H54 (cell line): Measurements from ENCODE around the gene STRA8.

Experiments used
- DNase-seq: peaks from one replicate; pipeline ENCODE4 v3.0.0; 2011; ENCODE audit warnings: low spot score, mixed read lengths; ENCODE audit not compliant: insufficient read length
- FAIRE-seq: peaks from 3 replicates; lab custom pipeline; 2011; peaks lifted over from hg19 to GRCh38; lab: Jason Lieb, UNC
- POLR2A ChIP-seq: IDR thresholded peaks from 2 replicates; pipeline ENCODE4 v1.6.1; 2011; ENCODE audit warnings: low read depth, mild to moderate bottlenecking, low read length

STRA8 gene

DNA sequence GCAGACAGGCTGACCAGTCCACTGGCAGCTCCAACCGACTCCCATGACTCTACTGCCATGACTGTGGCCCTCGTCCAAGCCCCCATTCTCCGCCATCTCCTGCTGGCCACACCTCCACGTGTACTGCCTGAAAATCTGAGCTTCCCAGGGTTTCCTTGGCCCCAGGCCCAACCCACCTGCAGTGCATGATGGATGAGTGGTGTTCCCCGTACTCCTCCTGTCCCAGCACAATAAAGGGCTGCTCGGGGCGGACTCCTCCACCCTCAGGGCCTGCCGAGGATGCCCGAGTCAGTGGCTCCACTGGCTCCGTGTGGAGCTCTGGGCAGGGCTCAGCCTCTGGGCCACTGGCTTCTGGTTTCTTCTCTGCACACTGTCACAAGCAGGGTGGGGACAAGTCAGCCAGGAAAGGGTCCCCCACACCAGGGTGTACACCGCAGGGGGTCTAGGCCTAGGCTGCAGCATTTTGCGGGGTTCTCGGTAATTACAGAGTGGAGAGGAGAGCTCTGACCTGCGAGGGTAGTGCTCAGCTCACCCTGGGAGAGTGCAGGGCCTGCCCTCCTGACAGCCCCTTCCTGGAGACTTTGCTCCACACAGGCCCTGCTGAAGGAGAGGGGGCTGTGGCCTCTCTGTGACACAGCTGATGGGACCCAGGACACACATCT, 37.5 kb upstream of the STRA8 start:
- no peak for TF ChIP-seq POLR2A

DNA sequence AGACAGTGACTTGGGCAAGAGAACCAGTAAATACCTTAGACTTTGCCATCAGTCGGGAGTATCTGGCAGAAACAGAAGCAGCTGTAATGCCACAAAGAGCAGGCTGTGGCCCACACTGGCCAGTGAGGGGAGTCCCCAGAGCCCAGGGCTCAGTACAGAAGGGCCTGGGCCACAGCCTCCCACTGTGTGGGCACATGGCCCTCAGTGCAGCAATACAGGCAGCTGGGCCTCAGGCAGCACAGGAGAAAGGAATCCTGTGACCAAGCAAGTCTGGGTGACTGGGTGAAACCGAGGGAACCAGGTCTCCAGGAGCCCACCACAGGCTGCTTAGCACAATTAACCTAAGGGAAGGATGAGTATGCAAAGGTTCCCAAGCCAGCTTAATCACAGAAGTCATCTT, 36.3 kb upstream of the STRA8 start:
- no peak for DNase-seq
- no peak for TF ChIP-seq POLR2A
- no peak for FAIRE-seq

More for the DNA sequence above, 37.5 kb upstream of the STRA8 start:
- DNase-seq (no peak), FAIRE-seq (no peak)

DNA sequence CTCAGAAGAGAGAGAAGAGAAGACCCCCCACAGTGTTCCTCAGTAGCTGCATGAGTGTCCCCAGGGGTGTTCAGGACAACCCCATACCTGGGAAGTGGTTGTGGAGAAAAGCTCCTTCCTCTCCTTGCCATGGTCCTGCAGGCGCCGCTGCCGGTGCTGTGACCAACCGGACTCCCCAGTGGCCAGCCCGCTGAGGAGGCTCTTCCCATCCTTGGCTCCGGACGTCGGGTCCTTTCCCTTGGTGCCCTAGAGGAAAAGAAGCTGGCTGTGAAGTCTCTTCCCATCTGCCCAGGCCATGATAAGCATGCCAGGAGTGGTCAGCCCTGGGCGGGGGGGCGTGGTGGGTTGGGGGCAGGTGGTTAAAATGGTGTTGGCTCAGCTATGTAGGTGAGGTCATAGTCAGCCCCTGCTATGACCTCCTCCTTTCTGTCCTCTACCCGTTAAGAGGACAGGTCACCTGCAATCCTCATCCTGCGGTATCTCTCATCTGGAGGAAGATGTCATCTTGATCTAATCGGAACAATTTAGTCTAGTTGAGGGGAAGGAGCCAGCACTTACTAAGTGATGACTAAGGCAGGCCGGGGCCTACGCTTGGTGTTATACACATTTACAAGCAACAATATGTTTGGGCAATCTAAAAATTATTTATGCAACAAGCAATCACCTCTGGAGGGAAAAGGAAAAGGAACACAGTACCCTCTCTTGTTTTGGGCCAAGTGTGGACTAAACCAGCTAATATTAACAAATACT, 35.6 kb upstream of the STRA8 start:
- no peak for TF ChIP-seq POLR2A
- FAIRE-seq = no peak
- DNase-seq = no peak

DNA sequence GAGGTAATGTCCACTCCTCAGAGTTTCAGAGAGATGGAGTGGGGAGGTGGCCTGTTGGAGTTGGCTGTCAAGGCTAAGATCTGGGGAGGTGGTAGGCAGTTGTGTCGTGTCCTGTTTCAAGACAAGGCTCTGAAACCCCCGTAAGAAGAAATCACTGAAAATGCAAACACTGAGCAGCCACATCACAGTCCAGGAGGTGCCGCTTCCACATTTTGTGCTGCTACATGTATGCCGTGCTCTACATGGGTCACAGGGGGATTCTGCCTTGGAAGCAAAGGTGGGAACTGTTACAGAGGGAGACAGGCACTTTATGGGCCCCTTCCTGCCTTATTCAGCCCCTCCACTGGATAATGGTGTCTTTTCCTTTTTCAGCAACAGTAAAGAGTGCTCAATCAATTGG, 34.2 kb upstream of the STRA8 start:
- no peak for TF ChIP-seq POLR2A
- FAIRE-seq (no peak), DNase-seq (no peak)

DNA sequence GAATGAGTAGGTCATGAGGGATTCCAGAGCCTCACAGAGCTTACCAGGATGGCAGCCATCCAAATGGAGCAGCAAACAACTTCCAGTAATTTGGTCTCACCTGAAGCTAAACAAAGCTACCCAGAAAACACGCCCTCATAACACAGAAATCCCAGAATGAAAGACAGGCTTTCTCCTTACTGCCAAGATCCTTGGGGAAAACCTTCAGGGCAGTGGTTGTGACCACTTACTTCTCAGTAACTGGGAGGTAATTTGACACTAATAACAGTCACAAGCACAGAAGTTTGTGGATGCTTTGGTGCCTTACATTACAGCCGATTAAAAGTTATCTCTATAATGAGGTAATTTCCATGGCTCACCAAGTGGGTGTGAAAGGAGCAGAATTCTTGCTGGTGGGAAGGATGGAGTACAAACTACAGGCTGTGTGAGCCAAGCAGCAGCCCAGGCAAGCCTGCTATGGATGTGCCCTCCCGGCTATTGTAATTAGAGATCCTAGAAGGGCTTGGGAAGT, 32.8 kb upstream of the STRA8 start:
- DNase-seq (no peak), FAIRE-seq (no peak)
- no peak for TF ChIP-seq POLR2A

DNA sequence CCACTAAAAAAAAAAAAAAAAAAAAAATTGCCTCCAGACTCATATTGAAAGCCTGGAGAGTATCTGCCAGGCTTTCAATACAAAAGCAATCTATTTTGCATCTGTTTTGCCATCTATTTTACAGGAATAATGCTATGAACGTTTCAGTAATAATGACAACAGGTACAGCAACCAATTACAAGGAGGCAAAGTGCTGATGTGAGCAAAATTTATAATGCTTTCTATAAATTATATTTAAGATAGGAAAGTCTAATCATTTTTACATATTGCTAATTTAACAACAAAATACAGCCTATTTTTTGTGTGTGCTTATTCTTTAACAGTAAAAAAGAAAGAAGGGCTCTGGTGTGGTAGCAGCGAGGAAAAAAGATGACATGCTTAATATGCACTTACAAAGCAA, 32.3 kb upstream of the STRA8 start:
- DNase-seq = no peak
- FAIRE-seq = no peak
- no peak for TF ChIP-seq POLR2A

DNA sequence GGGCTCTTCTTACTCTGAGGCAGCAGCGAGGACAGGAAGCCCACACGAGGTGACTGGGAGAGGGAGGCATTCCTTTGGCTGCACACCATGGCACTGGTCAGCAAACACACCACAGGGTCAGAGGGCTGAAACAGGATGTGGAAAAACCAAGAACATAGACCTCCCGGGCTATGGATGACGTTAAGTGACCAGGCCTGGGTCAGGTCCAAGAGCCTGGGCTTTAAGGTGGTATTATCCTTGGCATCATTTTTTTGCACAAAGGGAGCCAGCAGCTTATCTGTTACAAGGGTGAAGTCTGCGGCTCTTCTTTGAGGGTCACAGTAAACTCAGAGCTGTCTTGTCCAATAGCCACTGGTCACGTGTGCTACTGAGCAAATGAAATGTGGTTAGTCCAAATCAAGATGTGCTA, 29.3 kb upstream of the STRA8 start:
- no peak for TF ChIP-seq POLR2A
- DNase-seq = no peak
- no peak for FAIRE-seq

DNA sequence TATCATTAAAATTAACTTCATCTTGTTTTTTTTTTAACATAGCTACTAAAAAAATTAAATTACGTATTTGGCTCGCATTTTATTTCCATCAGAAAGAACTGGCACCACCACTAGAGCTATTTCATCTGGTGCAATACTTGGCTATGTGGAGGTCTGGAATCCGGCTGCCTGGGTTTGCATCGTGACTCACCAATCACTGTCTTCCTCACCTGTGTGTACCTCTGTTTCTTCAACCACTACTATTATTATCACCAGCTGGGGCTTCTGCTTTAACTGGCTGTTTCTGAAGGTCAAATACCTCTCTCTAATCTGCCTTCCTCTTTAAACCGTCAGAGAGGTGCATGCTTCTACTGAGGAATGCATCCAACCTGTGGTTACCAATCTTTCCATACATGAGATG, 28.8 kb upstream of the STRA8 start:
- DNase-seq (no peak), FAIRE-seq (no peak)
- TF ChIP-seq POLR2A = no peak

DNA sequence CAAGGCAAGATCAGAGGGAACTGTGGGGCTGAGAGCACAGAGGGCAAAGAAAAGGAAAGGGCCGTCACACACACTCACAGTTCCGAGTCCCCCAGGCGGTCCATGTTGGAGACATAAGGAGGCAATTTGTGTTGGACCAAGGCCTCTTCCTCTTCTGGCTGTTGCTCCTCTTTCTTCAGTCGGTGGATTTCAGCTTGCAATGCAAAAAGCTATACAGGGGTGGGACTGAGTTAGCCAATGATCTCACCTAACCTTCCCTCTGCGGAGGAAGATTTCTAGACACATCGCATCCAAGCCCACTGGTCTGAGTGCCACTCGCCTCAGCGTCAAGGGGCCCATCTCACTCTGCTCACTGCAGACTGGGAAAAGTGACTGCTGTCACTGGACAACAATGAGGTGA, 27.8 kb upstream of the STRA8 start:
- TF ChIP-seq POLR2A = no peak
- DNase-seq = no peak
- no peak for FAIRE-seq

DNA sequence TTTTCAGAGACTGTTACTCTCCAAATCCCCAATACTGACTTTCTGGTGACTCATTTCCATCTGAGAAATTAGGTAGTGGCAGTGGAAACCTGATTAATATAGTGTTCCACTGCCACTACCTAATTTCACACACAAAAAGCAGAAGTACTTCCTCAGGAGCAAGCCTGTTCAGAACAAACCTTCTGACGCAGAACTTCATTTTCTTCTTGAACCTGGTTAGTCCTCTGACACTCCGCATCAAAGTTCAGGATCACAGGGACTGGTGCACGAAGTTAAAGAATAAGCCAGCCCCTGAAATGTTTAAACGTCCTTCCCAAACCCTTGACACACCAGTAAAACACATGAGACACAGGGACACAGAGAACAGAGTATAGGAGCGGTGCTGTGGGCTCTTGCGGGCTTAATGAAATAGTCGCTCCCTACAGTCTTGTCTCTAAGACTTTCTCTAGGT, 26.7 kb upstream of the STRA8 start:
- no peak for TF ChIP-seq POLR2A
- FAIRE-seq = no peak

DNA sequence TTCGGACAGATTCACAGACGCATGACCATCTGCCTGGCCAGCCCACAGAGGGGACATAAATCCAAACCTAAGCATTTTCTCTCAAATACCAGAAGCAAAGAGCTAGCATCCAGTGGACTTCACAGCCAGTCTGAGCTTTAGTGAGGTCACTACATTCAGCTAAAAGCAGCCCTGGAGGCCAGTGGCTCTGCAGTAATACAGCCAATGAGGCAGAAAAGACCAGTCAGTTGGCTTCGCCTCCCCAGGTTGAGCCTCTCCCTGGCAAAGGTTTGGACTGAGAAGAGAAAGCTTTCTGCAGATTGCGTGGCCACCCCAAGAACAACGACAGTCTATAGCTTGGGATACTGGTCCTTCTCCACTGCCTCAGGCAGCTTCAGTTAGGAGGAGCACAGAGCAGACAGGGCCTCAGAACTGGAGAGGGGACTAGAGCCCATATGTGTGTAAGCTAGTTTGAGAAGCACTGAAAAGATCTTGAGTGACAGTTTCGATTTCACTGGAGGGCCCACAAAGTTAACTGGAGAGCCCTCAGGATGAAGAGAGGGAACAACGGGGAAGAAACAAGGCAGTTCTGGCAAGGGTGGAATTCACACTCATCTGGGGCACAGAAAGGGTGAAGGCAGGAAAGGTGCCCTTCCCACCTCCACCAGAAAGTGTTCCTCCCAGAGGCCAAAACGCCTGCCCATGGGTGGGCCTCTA, 26.1 kb upstream of the STRA8 start:
- FAIRE-seq = no peak
- DNase-seq = no peak
- TF ChIP-seq POLR2A = no peak

More for the DNA sequence above, 26.7 kb upstream of the STRA8 start:
- DNase-seq = no peak

DNA sequence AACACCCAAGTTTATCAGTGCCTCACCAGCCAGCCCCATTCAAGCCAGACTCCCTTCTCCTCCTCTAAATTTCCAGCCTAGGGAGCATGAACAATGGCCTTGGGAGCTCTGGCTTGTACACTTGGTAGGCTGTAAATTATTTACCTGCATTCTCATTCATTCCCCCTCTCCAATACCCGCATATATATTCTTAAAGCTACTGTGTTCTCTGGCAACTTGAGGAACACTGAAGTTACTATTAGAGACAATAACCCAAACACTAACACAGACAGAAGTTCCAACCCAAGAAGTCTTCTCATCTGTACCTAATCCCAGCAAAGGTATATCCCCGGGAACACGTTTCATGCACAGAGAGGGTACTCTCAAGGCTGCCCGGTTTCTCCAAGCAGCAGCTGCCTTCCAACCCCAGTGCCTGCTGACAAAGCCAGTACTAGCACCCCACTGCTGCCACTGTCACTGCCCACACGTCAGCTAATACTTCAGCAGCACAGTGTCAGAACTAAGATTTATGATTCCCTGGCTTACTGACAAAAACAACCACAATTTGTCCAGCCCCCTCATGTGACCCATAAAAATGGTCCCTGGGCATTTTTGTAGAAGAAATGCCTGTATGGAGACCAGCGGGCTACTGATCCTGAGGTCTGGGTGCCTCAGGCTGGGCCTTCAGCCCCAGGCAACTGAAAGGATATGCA, 25.4 kb upstream of the STRA8 start:
- TF ChIP-seq POLR2A = no peak
- FAIRE-seq (no peak), DNase-seq (no peak)

DNA sequence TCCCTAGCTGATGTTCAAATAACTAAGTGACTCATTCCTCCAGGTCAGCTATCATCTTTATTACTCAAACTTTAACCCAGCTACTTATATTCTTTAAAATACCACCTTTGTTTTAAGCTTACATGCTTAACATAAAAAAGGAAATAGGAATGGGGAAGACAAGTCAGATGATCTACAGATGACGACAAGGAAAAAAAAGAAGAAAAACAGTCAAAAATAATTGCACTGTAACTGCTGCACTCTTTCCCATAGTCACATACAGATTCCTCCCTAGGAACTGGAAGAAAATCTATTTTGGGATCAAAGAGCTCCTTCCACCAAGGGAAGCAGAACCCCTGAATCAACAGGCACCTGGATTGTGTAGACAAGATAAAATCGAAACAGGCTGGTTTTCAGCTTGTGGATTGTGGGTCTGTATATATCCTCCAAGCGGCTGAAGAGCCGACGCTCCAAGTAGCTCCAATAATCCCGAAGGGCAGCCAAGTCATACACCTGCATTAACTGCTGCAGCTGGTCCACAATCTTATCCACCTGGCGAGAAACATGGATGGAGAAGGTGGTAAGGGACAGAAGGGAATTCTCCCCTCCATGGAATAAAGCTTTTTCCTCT, 24.3 kb upstream of the STRA8 start:
- no peak for TF ChIP-seq POLR2A
- DNase-seq (no peak), FAIRE-seq (no peak)
